GM08714 (cell line): ENCODE data around the gene TRIM67.
"Not testable (repeated sequence)": the region's sequence is repeated elsewhere in the genome, so short reads cannot be mapped to it uniquely, and the experiment has no call there.

Experiments
- H3K4me3 ChIP-seq: fragments of 200-500 bp; sonication (Bioruptor generic); 2 replicates; pipeline ENCODE4 v1.5.1; 2014; ENCODE audit warnings: mild to moderate bottlenecking, low read length, inconsistent platforms
- ZNF274 ChIP-seq: IDR thresholded peaks from 2 replicates; pipeline ENCODE4 v1.6.1; 2012; ENCODE audit warnings: mild to moderate bottlenecking, low read depth, low read length

Gene TRIM67

DNA sequence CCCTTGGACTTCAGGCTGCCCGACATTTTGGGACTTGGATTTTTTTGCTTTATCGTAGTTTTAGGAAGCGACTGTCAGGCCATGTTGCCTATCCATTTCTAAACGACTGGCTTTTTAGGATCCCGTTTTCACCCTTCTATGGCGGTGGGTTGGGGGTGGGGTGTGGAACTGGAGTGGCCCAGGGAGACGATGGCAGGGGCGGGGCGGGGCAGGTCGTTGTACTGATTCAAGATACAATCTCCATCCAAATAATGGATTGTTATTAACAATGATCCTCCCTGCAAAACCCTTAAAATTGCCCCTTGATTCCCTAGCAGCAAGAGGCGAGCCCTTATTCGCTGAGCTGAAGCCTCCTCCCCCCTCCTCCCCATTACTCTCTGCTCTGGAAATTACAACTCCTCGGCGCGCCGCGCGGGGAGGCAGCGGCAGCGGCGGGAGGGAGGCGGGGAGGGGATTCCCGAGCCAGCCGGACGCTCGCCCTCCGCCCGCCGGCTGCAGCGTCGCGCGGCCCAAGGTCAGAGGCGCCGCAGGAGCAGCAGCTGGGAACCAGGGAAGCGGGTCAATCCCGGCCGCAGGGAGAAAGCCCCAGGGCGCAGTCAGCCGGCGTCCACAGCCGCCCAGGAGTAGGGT lies at the start of gene TRIM67:
TSS of gene TRIM67 (plus strand) at position 392 of the 630 bp plus-strand sequence. CDS start 912 bp downstream, outside the sequence.
- no peak for TF ChIP-seq ZNF274
- peak within 1 kb of the TSS; percentile 14; the same call in 1 of the 2 replicates for H3K4me3 ChIP-seq

DNA sequence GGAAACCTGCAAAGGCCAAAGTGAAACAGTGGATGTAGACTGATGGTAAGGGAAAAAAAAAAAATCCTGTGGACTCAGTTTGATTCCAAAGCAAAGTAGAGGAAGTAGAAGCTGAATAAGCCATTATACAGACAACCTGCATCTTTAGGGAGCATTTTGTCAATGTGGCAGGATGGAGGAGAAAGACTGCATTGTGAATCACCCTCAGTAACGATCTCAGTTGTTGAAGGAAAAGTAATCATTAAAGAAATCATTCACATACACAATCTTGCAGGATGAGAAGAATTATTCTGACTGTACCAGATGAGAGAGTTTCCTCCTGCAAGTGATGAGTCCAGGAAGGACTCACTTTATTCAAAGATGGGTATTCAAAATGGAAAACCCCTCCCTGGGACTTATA lies 45.1 kb upstream of the TRIM67 start:
- H3K4me3 ChIP-seq, result no peak overlapping the region
- no peak for TF ChIP-seq ZNF274

DNA sequence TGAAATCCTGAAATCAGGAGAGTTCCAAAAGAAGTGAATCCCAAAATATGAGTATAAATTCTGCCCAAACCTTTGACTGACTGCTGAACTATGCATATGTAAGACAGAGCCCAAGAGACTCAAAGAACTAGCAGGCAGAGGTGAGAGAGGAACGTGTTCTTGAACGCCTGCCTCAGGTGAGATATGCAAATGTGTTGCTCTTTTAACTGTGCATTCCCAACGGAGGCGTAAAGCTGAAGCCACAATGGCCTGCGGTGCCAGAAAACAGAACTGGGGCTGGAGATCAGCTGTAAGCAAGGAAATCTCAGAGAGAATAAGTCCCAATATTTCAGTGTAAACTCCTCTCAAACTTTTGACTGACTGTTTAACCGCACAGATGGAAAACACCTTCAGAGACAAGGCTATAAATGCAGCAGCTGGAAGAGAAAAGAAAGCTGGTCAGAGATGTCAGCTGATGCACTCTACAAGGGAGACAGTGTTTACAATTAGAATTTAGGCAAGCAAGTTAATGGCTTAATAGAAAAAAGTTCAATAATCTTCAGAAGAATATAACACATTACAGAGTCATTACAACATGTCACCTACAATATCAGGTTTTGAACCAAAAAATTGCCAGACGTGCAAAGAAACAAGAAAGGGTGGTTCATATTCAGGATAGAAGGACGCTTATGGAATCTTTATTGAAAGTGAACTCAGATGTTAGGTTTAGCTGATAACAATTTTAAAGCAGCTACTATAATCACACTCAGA lies 43.0 kb upstream of the TRIM67 start:
- no peak for TF ChIP-seq ZNF274
- no peak overlapping the region for H3K4me3 ChIP-seq

DNA sequence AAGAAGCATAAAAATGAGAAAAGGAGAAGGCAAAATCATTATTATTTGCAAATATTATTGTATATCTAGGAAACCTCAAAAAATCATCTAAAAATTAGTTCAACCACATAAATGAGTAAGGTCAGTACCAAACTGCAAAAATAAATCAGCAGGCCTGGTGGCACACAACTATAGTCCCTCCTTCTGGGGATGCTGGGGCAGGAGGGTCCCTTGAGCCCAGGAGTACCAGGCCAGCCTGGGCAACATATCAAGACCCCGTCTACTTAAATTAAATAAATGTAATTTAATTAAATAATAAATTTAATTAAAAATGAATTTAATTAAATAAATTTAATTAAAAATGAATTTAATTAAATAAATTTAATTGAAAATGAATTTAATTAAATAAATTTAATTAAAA lies 40.3 kb upstream of the TRIM67 start:
- no peak overlapping the region for H3K4me3 ChIP-seq
- no peak for TF ChIP-seq ZNF274

DNA sequence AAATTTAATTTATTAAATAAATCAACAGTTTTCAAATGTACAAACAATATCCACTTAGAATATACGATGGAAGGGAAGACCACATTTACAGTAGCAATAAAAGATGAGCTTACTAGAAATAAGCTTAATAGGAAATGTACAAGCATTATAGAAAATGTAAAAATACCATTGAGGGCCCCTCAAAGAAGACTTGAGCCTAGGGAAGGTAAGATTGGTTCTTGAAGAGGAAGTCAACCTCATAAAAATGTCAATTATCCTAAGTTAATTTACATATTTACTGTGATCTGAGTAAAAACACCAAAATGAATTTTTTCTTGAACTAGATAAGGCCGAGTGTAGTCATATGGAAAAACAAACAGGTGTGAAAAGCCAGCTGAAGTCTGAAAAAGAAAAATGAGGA lies 39.7 kb upstream of the TRIM67 start:
- TF ChIP-seq ZNF274, result no peak
- no peak overlapping the region for H3K4me3 ChIP-seq

DNA sequence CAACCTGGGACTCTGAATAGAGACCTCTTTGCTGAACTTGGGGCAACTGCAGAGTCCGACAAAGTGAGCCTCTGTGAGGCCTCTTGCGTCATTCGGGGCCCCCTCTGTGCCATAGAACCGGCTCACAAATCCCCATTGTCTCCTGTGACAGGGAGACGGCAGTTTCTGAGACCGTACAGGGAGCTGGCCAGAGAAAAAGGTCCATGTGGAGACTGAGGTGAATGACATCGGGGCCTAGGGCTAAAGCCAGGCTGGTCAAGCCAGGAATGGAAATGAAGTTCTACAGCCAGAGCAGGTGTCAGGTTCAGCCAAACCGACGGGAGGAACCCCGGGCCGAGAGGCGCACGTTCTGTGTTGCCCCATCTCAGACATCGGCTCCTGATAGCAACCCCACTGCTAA lies 37.1 kb upstream of the TRIM67 start:
- no peak overlapping the region for H3K4me3 ChIP-seq
- TF ChIP-seq ZNF274, result no peak

DNA sequence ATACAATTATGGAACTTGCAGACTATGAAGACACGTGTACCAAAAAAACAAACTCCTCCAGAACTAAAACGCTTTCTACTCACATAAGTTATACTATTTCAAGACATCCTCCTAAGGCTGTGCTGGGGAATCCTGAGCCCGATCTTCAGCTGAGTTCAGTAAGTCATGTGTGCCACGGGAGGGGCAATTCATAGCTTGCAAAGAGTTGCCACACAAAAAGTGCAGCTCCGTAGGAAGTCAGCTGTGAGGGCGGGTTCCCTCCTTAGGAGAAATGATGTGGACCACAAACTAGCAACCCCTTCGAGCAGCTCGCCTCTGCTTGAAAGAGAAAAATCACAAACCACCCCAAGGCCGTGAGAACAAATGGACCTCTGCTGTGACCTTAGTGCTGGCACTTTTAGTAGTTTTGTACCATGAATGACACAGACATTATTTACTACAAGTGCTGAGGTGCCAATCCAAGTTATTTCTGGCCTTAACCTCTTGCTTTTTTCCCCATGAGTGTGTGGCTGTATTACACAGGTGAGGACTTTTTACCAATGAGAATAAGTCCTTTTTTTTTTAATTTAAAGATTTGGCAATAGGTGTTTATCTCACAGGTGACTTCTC lies 35.8 kb upstream of the TRIM67 start:
- no peak overlapping the region for H3K4me3 ChIP-seq
- no peak for TF ChIP-seq ZNF274

DNA sequence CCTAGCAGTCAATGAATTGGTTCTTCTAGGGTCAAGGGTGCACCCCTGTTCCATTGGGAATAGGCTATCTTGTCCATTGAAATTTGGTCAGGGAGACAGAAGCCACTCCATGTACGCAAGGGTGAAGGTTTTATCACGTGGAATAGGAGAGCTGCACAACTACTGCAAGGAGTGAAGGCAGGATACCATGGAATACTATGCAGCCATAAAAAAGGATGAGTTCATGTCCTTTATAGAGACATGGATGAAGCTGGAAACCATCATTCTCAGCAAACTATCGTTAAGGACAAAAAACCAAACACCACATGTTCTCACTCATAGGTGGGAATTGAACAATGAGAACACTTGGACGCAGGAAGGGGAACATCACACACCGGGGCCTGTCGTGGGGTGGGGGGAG lies 34.8 kb upstream of the TRIM67 start:
- H3K4me3 ChIP-seq, result not testable (repeated sequence)

DNA sequence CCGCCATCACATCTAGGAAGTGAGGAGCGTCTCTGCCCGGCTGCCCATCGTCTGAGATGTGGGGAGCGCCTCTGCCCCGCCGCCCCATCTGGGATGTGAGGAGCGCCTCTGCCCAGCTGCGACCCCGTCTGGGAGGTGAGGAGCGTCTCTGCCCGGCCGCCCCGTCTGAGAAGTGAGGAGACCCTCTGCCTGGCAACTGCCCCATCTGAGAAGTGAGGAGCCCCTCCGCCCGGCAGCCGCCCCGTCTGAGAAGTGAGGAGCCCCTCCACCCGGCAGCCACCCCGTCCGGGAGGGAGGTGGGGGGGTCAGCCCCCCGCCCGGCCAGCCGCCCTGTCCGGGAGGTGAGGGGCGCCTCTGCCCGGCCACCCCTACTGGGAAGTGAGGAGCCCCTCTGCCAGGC lies 33.4 kb upstream of the TRIM67 start:
- H3K4me3 ChIP-seq, result not testable (repeated sequence)

DNA sequence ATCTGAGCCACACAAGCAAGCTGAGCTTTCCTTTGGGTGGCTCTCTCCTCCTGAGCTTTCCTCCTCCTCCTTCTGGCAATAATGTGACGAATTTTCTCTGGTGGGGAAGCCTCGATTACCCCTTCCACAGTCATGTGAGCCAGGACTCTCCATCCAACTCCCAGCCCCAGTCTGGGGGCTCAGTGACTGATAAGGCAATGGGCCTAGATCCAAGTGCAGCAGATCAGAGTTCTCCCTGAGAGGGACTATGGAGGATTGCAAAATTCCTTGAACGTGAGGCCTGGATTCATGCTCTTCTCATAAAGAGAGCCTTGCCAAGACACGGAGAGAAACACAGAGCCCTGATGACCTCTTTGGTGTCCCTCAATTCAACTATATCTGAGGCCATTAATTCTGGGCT lies 31.3 kb upstream of the TRIM67 start:
- TF ChIP-seq ZNF274, result no peak
- no peak overlapping the region for H3K4me3 ChIP-seq

DNA sequence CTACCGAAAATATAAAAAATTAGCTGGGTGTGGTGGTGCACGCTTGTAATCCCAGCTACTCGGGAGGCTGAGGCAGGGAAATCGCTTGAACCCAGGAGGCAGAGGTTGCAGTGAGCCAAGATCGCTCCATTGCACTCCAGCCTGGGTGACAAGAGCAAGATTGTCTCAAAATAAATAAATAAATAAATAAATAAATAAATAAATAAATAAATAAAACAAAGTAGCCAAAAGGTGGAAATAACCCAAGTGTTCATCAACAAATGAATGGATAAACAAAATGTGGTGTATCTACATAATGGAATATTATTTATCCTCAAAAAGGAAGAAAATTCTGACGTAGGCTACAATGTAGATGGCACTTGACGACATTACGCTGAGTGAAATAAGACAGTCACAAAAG lies 29.3 kb upstream of the TRIM67 start:
- not testable (repeated sequence) for H3K4me3 ChIP-seq

DNA sequence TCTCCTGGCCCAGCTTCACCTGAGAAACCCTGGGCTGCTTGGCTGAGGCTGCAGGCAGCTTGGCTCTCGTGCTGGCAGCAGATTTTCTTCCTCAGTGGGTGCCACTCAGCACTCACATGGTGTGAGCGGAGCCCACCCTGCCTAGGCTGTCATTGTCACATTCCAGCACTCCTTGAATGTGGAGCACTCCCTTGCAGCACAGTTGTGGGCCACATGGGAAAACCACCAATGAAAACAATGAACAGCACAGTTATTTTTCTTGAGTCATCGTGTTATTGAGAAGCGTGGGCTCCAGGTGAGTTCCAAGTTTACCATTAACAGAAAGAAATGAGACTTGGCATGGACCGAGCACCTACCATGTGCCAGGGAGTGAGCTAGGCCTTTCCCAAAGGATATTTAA lies 27.2 kb upstream of the TRIM67 start:
- TF ChIP-seq ZNF274, result no peak
- H3K4me3 ChIP-seq, result no peak overlapping the region

DNA sequence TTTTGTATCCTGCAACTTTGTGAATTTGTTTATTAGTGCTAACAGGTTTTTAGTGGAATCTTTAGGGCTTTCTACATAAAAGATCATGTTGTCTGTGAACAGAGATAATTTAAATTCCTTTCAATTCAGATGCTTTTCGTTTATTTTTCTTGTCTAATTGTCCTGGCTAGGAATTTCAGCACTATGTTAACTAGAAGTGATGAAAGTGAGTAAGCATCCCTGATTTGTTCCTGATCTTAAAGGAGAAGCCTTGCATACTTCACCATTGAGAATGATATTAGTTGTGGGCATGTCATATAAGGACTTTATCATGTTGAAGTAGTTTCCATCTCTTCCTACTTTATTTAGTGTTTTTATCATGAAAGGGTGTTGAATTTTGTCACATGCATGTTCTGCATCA lies 23.6 kb upstream of the TRIM67 start:
- no peak for TF ChIP-seq ZNF274
- no peak overlapping the region for H3K4me3 ChIP-seq

DNA sequence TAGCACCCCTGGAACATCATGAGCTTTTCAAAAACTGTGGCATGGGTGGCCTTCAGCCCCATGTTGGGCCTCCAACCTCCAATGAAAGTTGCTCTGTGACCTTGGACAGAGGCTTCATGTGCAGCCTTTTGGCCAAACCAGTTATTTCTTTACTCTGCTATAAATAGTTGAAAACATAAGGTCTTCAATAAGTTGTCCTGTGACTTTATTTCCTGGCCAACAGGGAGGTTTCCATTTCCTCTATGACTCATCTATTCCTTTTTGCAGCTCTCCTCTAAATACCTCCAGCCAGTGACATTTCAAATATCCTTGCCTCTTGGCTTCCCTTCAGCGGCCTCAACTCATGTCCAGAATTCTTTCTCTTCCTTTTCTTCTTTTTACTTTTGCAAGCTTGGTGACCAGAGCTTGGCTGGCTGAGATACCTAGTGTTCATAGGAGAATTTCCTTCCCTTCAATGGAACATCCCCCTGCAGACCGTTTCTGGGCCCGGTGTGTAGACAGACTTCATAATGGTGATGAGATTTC lies 22.7 kb upstream of the TRIM67 start:
- TF ChIP-seq ZNF274, result no peak
- H3K4me3 ChIP-seq, result no peak overlapping the region

DNA sequence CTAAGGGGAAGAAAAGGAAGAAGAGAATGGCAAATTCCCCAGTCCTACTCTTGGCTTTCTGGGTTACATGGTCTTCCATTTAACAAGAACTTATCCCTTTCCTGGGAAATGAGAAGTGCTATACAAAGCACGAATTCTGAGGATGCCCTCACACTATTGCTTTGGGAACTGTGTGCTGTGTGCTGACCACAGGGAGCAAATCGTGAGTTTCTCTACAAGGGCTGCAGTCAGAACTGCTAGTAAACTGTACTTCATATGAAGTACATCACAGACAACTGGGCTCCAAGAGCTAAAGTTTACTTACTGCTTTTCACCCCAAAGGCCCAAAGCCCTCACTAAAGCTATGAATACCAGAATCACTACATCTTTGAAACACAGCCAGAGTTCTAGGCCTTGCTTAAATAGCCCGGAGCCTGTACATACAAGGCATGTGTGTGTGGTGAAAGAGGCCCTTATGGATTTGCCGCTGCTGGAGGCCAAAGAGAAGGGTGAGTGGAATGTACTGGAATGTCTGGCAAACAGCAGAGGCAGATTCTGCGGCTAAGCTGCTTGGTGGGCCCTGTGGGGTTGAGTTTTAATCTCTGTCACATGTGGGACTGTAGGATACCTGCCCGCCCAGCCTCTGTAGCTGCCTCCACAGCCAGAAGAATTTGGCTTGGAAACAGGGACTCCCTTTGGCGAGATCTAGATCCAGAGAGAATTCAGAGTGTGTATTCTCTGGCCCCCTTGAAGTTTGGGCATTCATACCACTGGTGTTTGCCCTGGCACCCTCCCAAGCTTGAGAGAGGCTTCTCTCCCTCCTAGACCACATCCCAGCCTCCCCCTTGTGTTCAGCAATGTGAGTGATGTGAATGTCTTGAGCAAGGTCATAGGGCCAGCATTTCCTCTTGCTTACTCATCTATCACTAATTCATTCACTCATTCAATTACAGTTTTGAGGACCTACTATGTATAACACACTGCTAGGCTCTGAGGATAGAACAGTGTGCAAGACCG lies 21.9 kb upstream of the TRIM67 start:
- no peak for TF ChIP-seq ZNF274
- no peak overlapping the region for H3K4me3 ChIP-seq
